Measurements from ENCODE around the gene FOXO6. TPM values are rescaled to one million over a fixed set of nuclear protein-coding genes. Genes with fewer than 3 reads are reported as not detected.

The FOXO6 gene
- total and polyA plus RNA-seq, 3 experiments from 2014 or later, result 0.11 TPM; not detected in 2

- H3K4me3 Mint-ChIP-seq, result no peak overlapping the region
- CTCF ChIA-PET, result no interaction called here
- no peak overlapping the region for H3K4me3 ChIP-seq (ENCODE audit: low read length)
These were observed 27.8 kb downstream of the FOXO6 start for GRCh38 chr1:41389009-41389408.

GRCh38 chr1:41390166-41390565 is 28.9 kb downstream of the FOXO6 start:
- Histone ChIP-seq H3K27ac (ENCODE audit: low read depth, low read length) (no peak overlapping the region), H3K9me3 (ENCODE audit: low read length) (no peaks in the 10 kb centered on the region), H3K36me3 (ENCODE audit: insufficient read depth, low read length) (no peaks in the 10 kb centered on the region), H3K4me3 (ENCODE audit: low read length) (no peak overlapping the region), H3K4me1 (ENCODE audit: insufficient read depth, low read length) (no peaks in the 10 kb centered on the region), H3K27me3 (ENCODE audit: insufficient read depth, low read length, poor library complexity, severe bottlenecking) (no peaks in the 10 kb centered on the region)
- Mint-ChIP-seq H3K36me3 (no peaks in the 10 kb centered on the region), H3K4me1 (no peaks in the 10 kb centered on the region), H3K4me3 (no peak overlapping the region), H3K27me3 (peaks cover 24 to 46% of the 10 kb centered on the region in 2 donors), H3K9me3 (no peaks in the 10 kb centered on the region), H3K27ac (no peak overlapping the region)
- DNase-seq, result no peak
- CTCF ChIA-PET, result no interaction called here
- POLR2A ChIA-PET, result no interaction called here

More at GRCh38 chr1:41389009-41389408, 27.8 kb downstream of the FOXO6 start:
- Mint-ChIP-seq H3K9me3 (no peaks in the 10 kb centered on the region), H3K27ac (no peak overlapping the region), H3K4me1 (no peaks in the 10 kb centered on the region), H3K27me3 (peaks cover 31 to 46% of the 10 kb centered on the region in 2 donors), H3K36me3 (no peaks in the 10 kb centered on the region)
- peaks cover 1% of the 10 kb centered on the region for H3K27me3 ChIP-seq (ENCODE audit: insufficient read depth, low read length, poor library complexity, severe bottlenecking)
- no peak overlapping the region for H3K27ac ChIP-seq (ENCODE audit: low read depth, low read length)
- H3K4me1 ChIP-seq (ENCODE audit: insufficient read depth, low read length), result no peaks in the 10 kb centered on the region
- H3K9me3 ChIP-seq (ENCODE audit: low read length), result no peaks in the 10 kb centered on the region
- no peaks in the 10 kb centered on the region for H3K36me3 ChIP-seq (ENCODE audit: insufficient read depth, low read length)
- DNase-seq, result no peak
- POLR2A ChIA-PET, result no interaction called here

GRCh38 chr1:41390573-41390972 is 29.3 kb downstream of the FOXO6 start:
- H3K27me3 Mint-ChIP-seq, result peaks cover 23 to 45% of the 10 kb centered on the region in 2 donors
- CTCF ChIA-PET, result no interaction called here
- no peaks in the 10 kb centered on the region for H3K9me3 ChIP-seq (ENCODE audit: low read length)
- no peak overlapping the region for H3K4me3 Mint-ChIP-seq
- no peak overlapping the region for H3K27ac ChIP-seq (ENCODE audit: low read depth, low read length)
- H3K4me1 Mint-ChIP-seq, result peaks cover 2% of the 10 kb centered on the region in 3 donors
- no peaks in the 10 kb centered on the region for H3K27me3 ChIP-seq (ENCODE audit: insufficient read depth, low read length, poor library complexity, severe bottlenecking)
- no peak for DNase-seq
- no peaks in the 10 kb centered on the region for H3K9me3 Mint-ChIP-seq
- no peaks in the 10 kb centered on the region for H3K36me3 ChIP-seq (ENCODE audit: insufficient read depth, low read length)
- POLR2A ChIA-PET, result no interaction called here
- no peaks in the 10 kb centered on the region for H3K36me3 Mint-ChIP-seq
- H3K27ac Mint-ChIP-seq, result no peak overlapping the region
- H3K4me1 ChIP-seq (ENCODE audit: insufficient read depth, low read length), result no peaks in the 10 kb centered on the region
- H3K4me3 ChIP-seq (ENCODE audit: low read length), result no peak overlapping the region

DNA sequence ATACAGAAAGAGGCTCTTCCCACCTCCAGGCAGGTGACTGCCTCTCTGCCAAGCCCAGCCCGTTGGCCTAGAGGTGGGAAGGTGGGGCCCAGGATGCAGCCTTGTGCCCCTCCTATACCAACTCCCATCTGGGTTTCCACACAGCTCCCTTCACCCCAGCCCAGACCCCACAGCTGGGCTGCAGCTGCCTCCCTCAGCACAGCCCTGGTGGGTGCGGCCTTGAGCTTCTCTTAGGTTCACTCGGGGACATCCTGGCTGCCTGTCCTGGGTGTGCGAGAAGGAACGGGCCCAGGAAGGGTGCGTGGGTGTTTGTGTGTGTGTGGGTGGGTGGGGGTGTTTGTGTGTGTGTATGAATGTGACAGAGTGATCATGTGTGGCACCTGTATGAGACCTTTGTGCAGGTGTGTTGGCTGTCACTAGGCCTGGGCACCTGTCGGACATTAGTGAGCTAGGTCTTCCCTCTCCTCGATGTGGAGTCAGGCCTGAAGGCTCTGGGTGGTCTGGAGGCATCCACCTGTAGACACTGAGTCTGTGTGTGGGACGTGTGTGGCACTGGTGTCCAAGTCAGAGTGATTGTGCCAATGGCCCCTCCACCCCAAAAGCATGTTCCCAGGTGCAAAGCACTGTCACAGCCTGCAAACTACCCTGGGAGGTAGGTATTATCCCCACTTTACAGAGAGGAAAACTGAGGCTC is 30.7 kb downstream of the FOXO6 start:
- H3K4me1 ChIP-seq (ENCODE audit: insufficient read depth, low read length), result no peaks in the 10 kb centered on the region
- no peaks in the 10 kb centered on the region for H3K9me3 ChIP-seq (ENCODE audit: low read length)
- ChIA-PET CTCF (no interaction called here), POLR2A (no interaction called here)
- H3K27me3 ChIP-seq (ENCODE audit: insufficient read depth, low read length, poor library complexity, severe bottlenecking), result no peaks in the 10 kb centered on the region
- no peaks in the 10 kb centered on the region for H3K9me3 Mint-ChIP-seq
- H3K27ac Mint-ChIP-seq, result peak overlapping the region in 1 of 8 donors; percentile 22
- H3K4me1 Mint-ChIP-seq, result peaks cover 6 to 11% (median 9%) of the 10 kb centered on the region in 3 donors
- no peak overlapping the region for H3K27ac ChIP-seq (ENCODE audit: low read depth, low read length)
- H3K4me3 ChIP-seq (ENCODE audit: low read length), result no peak overlapping the region
- DNase-seq, result no peak
- no peak overlapping the region for H3K4me3 Mint-ChIP-seq
- H3K27me3 Mint-ChIP-seq, result peaks cover 20 to 48% of the 10 kb centered on the region in 2 donors
- no peaks in the 10 kb centered on the region for H3K36me3 Mint-ChIP-seq
- H3K36me3 ChIP-seq (ENCODE audit: insufficient read depth, low read length), result no peaks in the 10 kb centered on the region

DNA sequence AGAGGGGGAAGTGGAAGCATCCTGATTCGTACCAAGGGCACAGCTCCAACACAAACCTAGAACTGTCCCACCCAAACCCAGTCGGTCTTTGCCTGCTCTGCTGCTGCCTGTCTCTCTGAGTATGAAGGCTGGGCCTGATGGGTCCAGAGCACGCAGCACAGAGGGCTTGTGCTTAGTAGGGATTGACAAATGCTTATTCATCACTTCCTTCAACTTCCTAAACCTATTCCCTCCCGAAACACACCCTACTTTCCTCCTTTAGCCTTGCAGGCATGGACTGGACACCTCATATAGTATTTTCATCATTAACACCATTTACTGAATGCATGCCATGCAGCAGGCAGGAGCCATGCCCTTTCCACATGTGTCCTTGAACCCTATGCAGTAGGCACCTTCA is 31.3 kb downstream of the FOXO6 start:
- Mint-ChIP-seq H3K4me3 (no peak overlapping the region), H3K27me3 (peaks cover 18 to 44% of the 10 kb centered on the region in 2 donors), H3K36me3 (no peaks in the 10 kb centered on the region), H3K9me3 (no peaks in the 10 kb centered on the region), H3K27ac (peak overlapping the region in 1 of 8 donors; percentile 22), H3K4me1 (peaks cover 6 to 11% (median 9%) of the 10 kb centered on the region in 3 donors)
- ChIA-PET POLR2A (no interaction called here), CTCF (no interaction called here)
- Histone ChIP-seq H3K9me3 (ENCODE audit: low read length) (no peaks in the 10 kb centered on the region), H3K27ac (ENCODE audit: low read depth, low read length) (no peak overlapping the region), H3K36me3 (ENCODE audit: insufficient read depth, low read length) (no peaks in the 10 kb centered on the region), H3K27me3 (ENCODE audit: insufficient read depth, low read length, poor library complexity, severe bottlenecking) (no peaks in the 10 kb centered on the region), H3K4me1 (ENCODE audit: insufficient read depth, low read length) (no peaks in the 10 kb centered on the region), H3K4me3 (ENCODE audit: low read length) (no peak overlapping the region)
- no peak for DNase-seq

- H3K4me3 ChIP-seq (ENCODE audit: low read length), result no peak overlapping the region
- H3K27ac ChIP-seq (ENCODE audit: low read depth, low read length), result no peak overlapping the region
- Mint-ChIP-seq H3K36me3 (no peaks in the 10 kb centered on the region), H3K27ac (peak overlapping the region in 2 of 8 donors; percentile 38 to 48), H3K4me3 (no peak overlapping the region), H3K27me3 (peaks cover 15 to 38% of the 10 kb centered on the region in 2 donors), H3K9me3 (no peaks in the 10 kb centered on the region), H3K4me1 (peaks cover 6 to 11% (median 9%) of the 10 kb centered on the region in 3 donors)
- CTCF ChIA-PET, result interaction anchor here (1.0 kb wide), 1 partner anchor 111 kb away, joined by 3 read pairs; no protein-coding TSS in a partner anchor
- no peak for DNase-seq
- POLR2A ChIA-PET, result no interaction called here
- no peaks in the 10 kb centered on the region for H3K4me1 ChIP-seq (ENCODE audit: insufficient read depth, low read length)
- H3K9me3 ChIP-seq (ENCODE audit: low read length), result no peaks in the 10 kb centered on the region
- H3K27me3 ChIP-seq (ENCODE audit: insufficient read depth, low read length, poor library complexity, severe bottlenecking), result no peaks in the 10 kb centered on the region
- H3K36me3 ChIP-seq (ENCODE audit: insufficient read depth, low read length), result no peaks in the 10 kb centered on the region
These were observed 32.6 kb downstream of the FOXO6 start for GRCh38 chr1:41393716-41394368.

GRCh38 chr1:41394369-41394744 is 33.1 kb downstream of the FOXO6 start:
- ChIA-PET CTCF (interaction anchor here (1.0 to 1.3 kb wide), 2 partner anchors 23 to 38 kb away, joined by 3 read pairs; no protein-coding TSS in a partner anchor), POLR2A (no interaction called here)
- no peak for DNase-seq
- H3K27me3 Mint-ChIP-seq, result peaks cover 15 to 35% of the 10 kb centered on the region in 2 donors
- no peaks in the 10 kb centered on the region for H3K9me3 Mint-ChIP-seq
- Histone ChIP-seq H3K4me3 (ENCODE audit: low read length) (no peak overlapping the region), H3K9me3 (ENCODE audit: low read length) (no peaks in the 10 kb centered on the region), H3K36me3 (ENCODE audit: insufficient read depth, low read length) (no peaks in the 10 kb centered on the region), H3K4me1 (ENCODE audit: insufficient read depth, low read length) (no peaks in the 10 kb centered on the region), H3K27ac (ENCODE audit: low read depth, low read length) (no peak overlapping the region), H3K27me3 (ENCODE audit: insufficient read depth, low read length, poor library complexity, severe bottlenecking) (no peaks in the 10 kb centered on the region)
- H3K4me1 Mint-ChIP-seq, result peaks cover 6 to 11% (median 9%) of the 10 kb centered on the region in 3 donors
- no peak overlapping the region for H3K4me3 Mint-ChIP-seq
- no peak overlapping the region for H3K27ac Mint-ChIP-seq
- H3K36me3 Mint-ChIP-seq, result no peaks in the 10 kb centered on the region

Measured in CD8-positive, alpha-beta memory T cell (primary cell).